B cell (primary cell): Measurements from ENCODE around the gene NCAPG. TPM values are rescaled to one million over a fixed set of nuclear protein-coding genes. Genes with fewer than 3 reads are reported as not detected.

Experiments used
- ATAC-seq: fragments of 200-7000 bp; cut with Tn5 transposase; one replicate; pipeline ENCODE4 v1.10.0; 2021; ENCODE audit warnings: low read depth, mild to moderate bottlenecking, moderate number of reproducible peaks, moderate library complexity
- CTCF ChIA-PET: fragments of 350-600 bp; sonication (Branson Sonifier 250); formaldehyde crosslinking; loops from one replicate; lab custom pipeline; 2021; ENCODE audit warnings: antibody characterized with exemption, inconsistent platforms; lab: Charles Lee
- POLR2A ChIA-PET: fragments of 350-600 bp; sonication (Branson Sonifier 250); formaldehyde crosslinking; loops from one replicate; lab custom pipeline; 2021; ENCODE audit warnings: antibody characterized with exemption; lab: Charles Lee
- DNase-seq: peaks from one replicate; pipeline ENCODE4 v3.0.0; 2013
- H2AFZ ChIP-seq: 2 replicates; pipeline ENCODE4 v1.6.1; 2012; ENCODE audit warnings: mild to moderate bottlenecking, low read depth, low read length; ENCODE audit not compliant: insufficient read depth, poor library complexity, severe bottlenecking
- H3K27ac ChIP-seq, 2 donors: 1 replicate in 1 of 2; 2 replicates in 1 of 2; pipeline ENCODE4 v1.5.1; 2012 to 2013; ENCODE audit warnings: low read length in 2 of 2, mild to moderate bottlenecking in 2 of 2, moderate library complexity in 1 of 2
- H3K27me3 ChIP-seq, 4 experiments: fragments of 200-600 bp in 1 of 4; sonication (generic) in 1 of 4; replicated peaks in 1 of 4; 1 replicate in 2 of 4; 2 replicates in 2 of 4; pipeline versions ENCODE4 v1.6.1 to v1.7.0; 2013 to 2016; ENCODE audit warnings: low read length in 3 of 4, mild to moderate bottlenecking in 2 of 4, mixed read lengths in 1 of 4, moderate library complexity in 1 of 4; ENCODE audit not compliant: insufficient read depth in 4 of 4, control insufficient read depth in 3 of 4; ENCODE audit errors: control extremely low read depth in 1 of 4
- H3K36me3 ChIP-seq, 2 experiments: replicated peaks in 1 of 2; 1 replicate in 1 of 2; 2 replicates in 1 of 2; pipeline versions ENCODE4 v1.6.1 to v1.7.1; 2013; ENCODE audit warnings: low read length in 1 of 2; ENCODE audit not compliant: insufficient read depth in 2 of 2, control insufficient read depth in 1 of 2; ENCODE audit errors: control extremely low read depth in 1 of 2, extremely low read depth in 1 of 2
- H3K4me1 ChIP-seq, 2 donors: fragments of 200-600 bp in 1 of 2; sonication (generic) in 1 of 2; 1 replicate in 1 of 2; 2 replicates in 1 of 2; pipeline versions ENCODE4 v1.5.1 to v1.6.1; 2013 to 2017; ENCODE audit warnings: low read length in 2 of 2; ENCODE audit not compliant: control insufficient read depth in 2 of 2, insufficient read depth in 2 of 2
- H3K4me2 ChIP-seq: replicated peaks from 2 replicates; pipeline ENCODE3; 2012; ENCODE audit warnings: mild to moderate bottlenecking, low read depth, low read length; ENCODE audit not compliant: poor library complexity, severe bottlenecking
- H3K4me3 ChIP-seq, 5 experiments: fragments of 200-600 bp in 1 of 5; sonication (generic) in 1 of 5; 1 replicate in 3 of 5; 2 replicates in 2 of 5; pipeline versions ENCODE4 v1.5.1 to v1.7.0; 2011 to 2016; ENCODE audit warnings: low read length in 4 of 5, mild to moderate bottlenecking in 4 of 5, low read depth in 2 of 5, control low read depth in 1 of 5, moderate library complexity in 1 of 5; ENCODE audit not compliant: insufficient read depth in 1 of 5; ENCODE audit errors: control extremely low read depth in 1 of 5, extremely low read depth in 1 of 5
- H3K79me2 ChIP-seq: fragments of 200-600 bp; sonication (generic); one replicate; pipeline ENCODE4 v1.6.0; 2016; ENCODE audit warnings: low read length; ENCODE audit not compliant: control insufficient read depth, insufficient read depth
- H3K9ac ChIP-seq: fragments of 200-600 bp; sonication (generic); 2 replicates; pipeline ENCODE4 v1.6.1; 2017; ENCODE audit warnings: mild to moderate bottlenecking, low read length, moderate library complexity
- H3K9me3 ChIP-seq, 3 donors: one replicate each; pipeline versions ENCODE4 v1.6.1 to v1.7.1; 2013; ENCODE audit warnings: low read length in 2 of 3; ENCODE audit not compliant: control insufficient read depth in 2 of 3, insufficient read depth in 1 of 3; ENCODE audit errors: control extremely low read depth in 1 of 3
- H4K20me1 ChIP-seq: 2 replicates; pipeline ENCODE4 v1.6.0; 2012; ENCODE audit warnings: mild to moderate bottlenecking, low read length; ENCODE audit not compliant: insufficient read depth, control insufficient read depth, poor library complexity, severe bottlenecking
- H3K27ac Mint-ChIP-seq: one replicate; pipeline ENCODE4 v1.8.0; 2021; ENCODE audit warnings: mixed read lengths
- H3K27me3 Mint-ChIP-seq: one replicate; pipeline ENCODE4 v1.8.0; 2021; ENCODE audit warnings: mixed read lengths
- H3K4me1 Mint-ChIP-seq: one replicate; pipeline ENCODE4 v1.8.0; 2021; ENCODE audit warnings: mixed read lengths
- H3K4me3 Mint-ChIP-seq: one replicate; pipeline ENCODE4 v1.8.0; 2021; ENCODE audit warnings: mixed read lengths
- H3K9me3 Mint-ChIP-seq: one replicate; pipeline ENCODE4 v1.8.0; 2022; ENCODE audit warnings: mixed read lengths; ENCODE audit not compliant: insufficient read depth
- EZH2 ChIP-seq: IDR thresholded peaks from 2 replicates; pipeline ENCODE4 v1.6.1; 2012; ENCODE audit warnings: borderline replicate concordance, low read depth, mild to moderate bottlenecking, moderate library complexity, low read length; ENCODE audit not compliant: insufficient read depth, poor library complexity, severe bottlenecking
- WGBS: methylation state at CpG from one replicate; pipeline ENCODE4 v1.1.5; 2013; ENCODE audit warnings: missing lambda C conversion rate; ENCODE audit not compliant: insufficient coverage; 5-methylcytosine and 5-hydroxymethylcytosine counted together
- intact Hi-C: fragments of 100-400 bp; cut with micrococcal nuclease; formaldehyde crosslinking; loops from one replicate; pipeline ENCODE4 v1.10.0; 2022
- polyA plus RNA-seq: library from polyadenylated mRNA; depleted of rRNA; stranded (reverse); fragments of >200 nt; gene quantifications from 2 replicates; pipeline ENCODE4 v1.2.3, GENCODE V29; 2012
- total RNA-seq, 2 donors: library from RNA; stranded (reverse); fragments of 120-200 nt in 1 of 2; gene quantifications; 1 replicate in 1 of 2; 2 replicates in 1 of 2; pipeline versions ENCODE4 v1.2.3 to v1.2.4, GENCODE V29; 2013 to 2022
- TF ChIP-seq, protein P1 (sequence below): fragments of 200-600 bp; IDR thresholded peaks from one replicate; pipeline ENCODE4 v1.8.0; 2022; ENCODE audit warnings: antibody characterized with exemption, mild to moderate bottlenecking

NCAPG gene
- total and polyA plus RNA-seq, 2 donors (not counting 1 experiment from before 2014, with no cell fraction given), result 0.13 to 0.84 TPM

DNA sequence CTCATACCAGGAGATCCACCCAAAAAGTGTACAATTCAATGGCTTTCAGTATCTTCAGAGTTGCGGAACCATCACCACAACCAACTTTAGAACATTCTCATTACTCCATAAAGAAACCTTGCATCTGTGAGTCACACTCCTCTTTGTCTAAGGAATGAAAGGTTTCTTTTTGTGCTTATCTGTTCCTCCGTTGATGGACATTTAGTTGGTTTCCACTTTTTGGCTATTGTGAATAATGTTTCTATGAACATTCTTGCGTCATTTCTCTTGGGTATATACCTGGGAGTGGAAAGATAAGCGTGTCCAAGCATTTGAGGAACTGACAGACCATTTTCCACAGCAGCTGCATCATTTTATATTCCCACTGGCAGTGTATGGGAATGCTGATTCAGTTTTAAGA is 39.9 kb upstream of the NCAPG start:
- Mint-ChIP-seq H3K9me3 (no peaks in the 10 kb centered on the region), H3K27ac (no peak overlapping the region), H3K4me1 (no peaks in the 10 kb centered on the region), H3K4me3 (no peak overlapping the region), H3K27me3 (peaks cover 3% of the 10 kb centered on the region)
- ChIA-PET POLR2A (no interaction called here), CTCF (no interaction called here)
- Histone ChIP-seq H3K4me3 (no peak overlapping the region), H3K9ac (no peak overlapping the region), H3K36me3 (no peaks in the 10 kb centered on the region), H3K79me2 (no peaks in the 10 kb centered on the region), H2AFZ (no peak overlapping the region), H4K20me1 (no peaks in the 10 kb centered on the region), H3K4me2 (no peak overlapping the region), H3K4me1 (no peaks in the 10 kb centered on the region), H3K27me3 (no peaks in the 10 kb centered on the region), H3K27ac (no peak overlapping the region), H3K9me3 (peaks cover 0 to 5% (median 0%) of the 10 kb centered on the region in 3 donors)
- DNase-seq (no peak), ATAC-seq (no peak)
- TF ChIP-seq, protein P1, sequence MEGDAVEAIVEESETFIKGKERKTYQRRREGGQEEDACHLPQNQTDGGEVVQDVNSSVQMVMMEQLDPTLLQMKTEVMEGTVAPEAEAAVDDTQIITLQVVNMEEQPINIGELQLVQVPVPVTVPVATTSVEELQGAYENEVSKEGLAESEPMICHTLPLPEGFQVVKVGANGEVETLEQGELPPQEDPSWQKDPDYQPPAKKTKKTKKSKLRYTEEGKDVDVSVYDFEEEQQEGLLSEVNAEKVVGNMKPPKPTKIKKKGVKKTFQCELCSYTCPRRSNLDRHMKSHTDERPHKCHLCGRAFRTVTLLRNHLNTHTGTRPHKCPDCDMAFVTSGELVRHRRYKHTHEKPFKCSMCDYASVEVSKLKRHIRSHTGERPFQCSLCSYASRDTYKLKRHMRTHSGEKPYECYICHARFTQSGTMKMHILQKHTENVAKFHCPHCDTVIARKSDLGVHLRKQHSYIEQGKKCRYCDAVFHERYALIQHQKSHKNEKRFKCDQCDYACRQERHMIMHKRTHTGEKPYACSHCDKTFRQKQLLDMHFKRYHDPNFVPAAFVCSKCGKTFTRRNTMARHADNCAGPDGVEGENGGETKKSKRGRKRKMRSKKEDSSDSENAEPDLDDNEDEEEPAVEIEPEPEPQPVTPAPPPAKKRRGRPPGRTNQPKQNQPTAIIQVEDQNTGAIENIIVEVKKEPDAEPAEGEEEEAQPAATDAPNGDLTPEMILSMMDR, result no peak
- no peak for TF ChIP-seq EZH2
- no CpG with 5 or more reads among the region's 4 CpGs for WGBS
- intact Hi-C loops, result no loop called here

- CTCF ChIA-PET, result no interaction called here
- Histone ChIP-seq H3K9me3 (peaks cover 0 to 5% (median 0%) of the 10 kb centered on the region in 3 donors), H3K4me2 (no peak overlapping the region), H4K20me1 (no peaks in the 10 kb centered on the region), H3K4me3 (no peak overlapping the region), H3K36me3 (no peaks in the 10 kb centered on the region), H3K79me2 (no peaks in the 10 kb centered on the region), H3K4me1 (no peaks in the 10 kb centered on the region), H3K27ac (no peak overlapping the region), H3K27me3 (no peaks in the 10 kb centered on the region), H2AFZ (no peak overlapping the region), H3K9ac (no peak overlapping the region)
- no peaks in the 10 kb centered on the region for H3K9me3 Mint-ChIP-seq
- intact Hi-C loops, result no loop called here
- no peak for ATAC-seq
- WGBS, result 81% methylated on average over 6 of the region's 8 CpGs
- TF ChIP-seq, protein P1, result no peak
- no peak for TF ChIP-seq EZH2
- H3K27ac Mint-ChIP-seq, result no peak overlapping the region
- no peak overlapping the region for H3K4me3 Mint-ChIP-seq
- DNase-seq, result no peak
- H3K4me1 Mint-ChIP-seq, result no peaks in the 10 kb centered on the region
- H3K27me3 Mint-ChIP-seq, result peaks cover 3% of the 10 kb centered on the region
- POLR2A ChIA-PET, result no interaction called here
Measured at GRCh38 chr4:17771284-17771908, 39.4 kb upstream of the NCAPG start.
